IMR-90 (cell line): ENCODE measurements around the gene KLHL29.

Experiments
- BHLHE40 ChIP-seq: fragments of 150-350 bp; IDR thresholded peaks from 2 replicates; pipeline ENCODE4 v1.6.1; 2016; ENCODE audit warnings: mild to moderate bottlenecking, low read depth, low read length
- CEBPB ChIP-seq: IDR thresholded peaks from 2 replicates; pipeline ENCODE4 v1.6.1; 2012; ENCODE audit warnings: low read depth, low read length, improper control_type of control experiment
- CHD1 ChIP-seq: IDR thresholded peaks from 2 replicates; pipeline ENCODE4 v1.6.1; 2012; ENCODE audit warnings: low read depth, low read length, improper control_type of control experiment
- CTCF ChIP-seq: conservative IDR thresholded peaks from 2 replicates; pipeline ENCODE4 v1.5.1; 2012; ENCODE audit warnings: mild to moderate bottlenecking, low read depth, low read length, improper control_type of control experiment
- ELK1 ChIP-seq: fragments of 150-350 bp; IDR thresholded peaks from 2 replicates; pipeline ENCODE4 v1.6.1; 2016; ENCODE audit warnings: low read depth, mild to moderate bottlenecking, low read length, moderate library complexity, borderline replicate concordance
- FOS ChIP-seq: fragments of 150-350 bp; IDR thresholded peaks from 2 replicates; pipeline ENCODE4 v1.6.1; 2016; ENCODE audit warnings: low read depth, low read length
- MAZ ChIP-seq: IDR thresholded peaks from 2 replicates; pipeline ENCODE4 v1.6.1; 2012; ENCODE audit warnings: low read depth, mild to moderate bottlenecking, low read length, improper control_type of control experiment, moderate library complexity, borderline replicate concordance
- NFE2L2 ChIP-seq: fragments of 150-350 bp; IDR thresholded peaks from 2 replicates; pipeline ENCODE4 v1.6.1; 2016; ENCODE audit warnings: low read depth, mild to moderate bottlenecking, low read length
- POLR2A ChIP-seq: IDR thresholded peaks from 2 replicates; pipeline ENCODE4 v1.6.1; 2012; ENCODE audit warnings: mild to moderate bottlenecking, low read depth, low read length
- RAD21 ChIP-seq: IDR thresholded peaks from 2 replicates; pipeline ENCODE4 v1.6.1; 2012; ENCODE audit warnings: low read length, improper control_type of control experiment
- RCOR1 ChIP-seq: IDR thresholded peaks from 2 replicates; pipeline ENCODE4 v1.6.1; 2012; ENCODE audit warnings: mild to moderate bottlenecking, low read length, improper control_type of control experiment; ENCODE audit not compliant: insufficient replicate concordance
- SMC3 ChIP-seq: fragments of 150-350 bp; IDR thresholded peaks from 2 replicates; pipeline ENCODE4 v1.6.1; 2016; ENCODE audit warnings: low read depth, mild to moderate bottlenecking, antibody characterized with exemption, low read length, moderate library complexity
- USF2 ChIP-seq: fragments of 150-350 bp; IDR thresholded peaks from 2 replicates; pipeline ENCODE4 v1.6.1; 2017; ENCODE audit warnings: mild to moderate bottlenecking, antibody characterized with exemption, low read length, low read depth

- no peak for TF ChIP-seq CTCF
- no peak for TF ChIP-seq POLR2A
- TF ChIP-seq SMC3: no peak
- no peak for TF ChIP-seq FOS
- no peak for TF ChIP-seq USF2
- no peak for TF ChIP-seq BHLHE40
- no peak for TF ChIP-seq MAZ
- no peak for TF ChIP-seq ELK1
- no peak for TF ChIP-seq RCOR1
- TF ChIP-seq RAD21: no peak
- TF ChIP-seq NFE2L2: no peak
- TF ChIP-seq CEBPB: no peak
- TF ChIP-seq CHD1: no peak
Measured at GRCh38 chr2:23350792-23351355, 34.1 kb upstream of the KLHL29 start.
